Dedifferentiated amniotic fluid mesenchymal stem cell (primary cell): ENCODE measurements around the gene C6orf89.
"Not testable (repeated sequence)": the region's sequence is repeated elsewhere in the genome, so short reads cannot be mapped to it uniquely, and the experiment has no call there.

ENCODE experiments used
- DNase-seq: peaks from one replicate; pipeline ENCODE4 v3.0.0-alpha.2; 2016; ENCODE audit errors: extremely low spot score

Gene C6orf89

GRCh38 chr6:36947570-36948351, 62.0 kb downstream of the C6orf89 start:
- no peak for DNase-seq

GRCh38 chr6:36949076-36949475, 63.3 kb downstream of the C6orf89 start:
- not testable (repeated sequence) for DNase-seq

- no peak for DNase-seq
Observed at GRCh38 chr6:36949636-36950035, 63.9 kb downstream of the C6orf89 start.

DNA sequence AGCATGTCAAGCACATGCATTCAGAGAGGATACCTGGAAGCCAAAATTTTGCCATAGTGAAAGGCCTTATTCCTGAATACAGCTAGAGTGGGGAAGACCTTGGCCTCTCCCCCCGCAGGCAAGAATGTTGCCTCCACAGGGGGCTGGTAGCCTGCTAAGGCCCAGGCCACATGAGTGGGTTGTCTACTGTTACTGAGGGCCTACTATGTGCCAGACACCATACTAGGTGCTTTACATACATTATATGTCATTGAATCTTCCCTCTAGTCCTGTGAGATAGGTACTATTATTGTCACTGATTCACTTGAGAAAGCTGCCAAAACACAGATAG, 68.1 kb downstream of the C6orf89 start:
- DNase-seq, result no peak

GRCh38 chr6:36954262-36954931, 68.6 kb downstream of the C6orf89 start, which contains the start of gene PI16:
Gene PI16 (plus strand): TSS chr6:36954738. CDS start chr6:36954761, 23 bp downstream.
- DNase-seq, result no peak

DNA sequence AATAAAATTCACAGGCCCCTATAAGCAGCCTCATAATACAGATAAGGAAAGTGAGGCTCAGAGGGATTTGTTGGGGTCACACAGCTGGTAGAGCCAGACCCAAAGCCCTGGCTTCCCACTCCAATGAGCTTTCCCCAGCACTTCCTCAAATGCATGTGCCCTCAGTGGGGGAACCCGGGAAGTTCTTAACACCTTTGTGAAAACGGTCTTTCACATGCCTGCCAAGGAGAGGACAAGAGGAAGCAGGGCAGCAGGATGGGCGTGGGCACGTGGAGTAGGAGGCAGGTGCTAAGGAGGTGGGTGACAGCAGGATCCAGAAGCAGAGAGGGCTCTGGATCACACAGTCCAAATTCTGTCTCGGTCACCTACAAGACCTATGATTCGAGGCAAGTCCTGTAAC, 69.4 kb downstream of the C6orf89 start:
- DNase-seq, result no peak

DNA sequence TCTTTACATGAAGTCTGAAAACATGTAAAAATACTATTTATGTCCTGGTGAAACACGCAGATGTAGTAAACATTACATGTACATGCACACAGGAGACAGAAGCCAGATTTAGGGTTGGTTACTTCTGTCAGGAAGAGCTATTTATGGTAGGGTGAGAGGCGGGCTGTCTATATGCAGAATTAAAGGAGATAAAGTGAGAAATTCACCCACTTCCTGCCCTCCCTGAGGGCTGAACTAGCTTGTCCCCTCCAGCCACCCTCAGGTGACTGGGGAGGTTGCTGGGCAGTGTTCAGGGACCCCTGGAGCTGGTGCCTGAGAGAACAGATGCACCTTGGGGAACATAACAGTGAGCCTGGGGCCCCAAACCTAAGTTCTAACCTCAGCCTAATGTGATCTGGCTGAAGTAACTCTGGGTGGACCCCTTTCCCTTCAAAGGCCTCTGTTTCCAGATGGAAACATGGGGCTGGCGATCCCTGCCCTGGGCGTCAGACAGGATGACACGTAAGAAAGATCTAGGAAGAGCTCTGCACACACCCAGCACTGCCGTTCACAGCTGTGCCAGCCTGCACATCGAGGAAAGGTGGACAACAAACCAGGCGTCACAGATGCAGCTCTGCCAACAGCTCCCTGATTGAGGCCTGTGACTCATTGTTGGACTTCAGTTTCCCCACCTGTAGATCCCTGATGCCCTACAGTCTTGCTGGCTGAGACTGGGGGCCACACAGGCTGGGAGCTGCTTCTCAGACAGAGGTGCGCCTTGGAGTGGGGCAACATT, 70.1 kb downstream of the C6orf89 start:
- DNase-seq, result no peak

DNA sequence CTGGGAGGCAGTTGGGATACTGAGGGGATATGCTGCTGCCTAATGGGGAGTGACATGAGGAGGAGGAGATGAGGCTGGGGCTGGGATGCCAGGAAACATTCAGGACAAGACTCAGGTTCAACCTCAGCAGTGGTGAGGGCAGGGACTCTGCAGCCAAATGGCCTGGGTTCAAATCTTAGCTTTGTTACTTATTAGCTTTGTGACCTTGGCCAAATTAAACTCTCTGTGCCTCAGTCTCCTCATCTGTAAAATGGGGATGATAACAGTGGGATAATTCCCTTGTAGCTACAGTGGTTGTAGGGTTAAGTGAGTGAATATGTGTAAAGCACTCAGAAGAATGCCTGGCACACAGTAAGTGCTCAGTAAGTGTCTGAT, 70.7 kb downstream of the C6orf89 start:
- no peak for DNase-seq

DNA sequence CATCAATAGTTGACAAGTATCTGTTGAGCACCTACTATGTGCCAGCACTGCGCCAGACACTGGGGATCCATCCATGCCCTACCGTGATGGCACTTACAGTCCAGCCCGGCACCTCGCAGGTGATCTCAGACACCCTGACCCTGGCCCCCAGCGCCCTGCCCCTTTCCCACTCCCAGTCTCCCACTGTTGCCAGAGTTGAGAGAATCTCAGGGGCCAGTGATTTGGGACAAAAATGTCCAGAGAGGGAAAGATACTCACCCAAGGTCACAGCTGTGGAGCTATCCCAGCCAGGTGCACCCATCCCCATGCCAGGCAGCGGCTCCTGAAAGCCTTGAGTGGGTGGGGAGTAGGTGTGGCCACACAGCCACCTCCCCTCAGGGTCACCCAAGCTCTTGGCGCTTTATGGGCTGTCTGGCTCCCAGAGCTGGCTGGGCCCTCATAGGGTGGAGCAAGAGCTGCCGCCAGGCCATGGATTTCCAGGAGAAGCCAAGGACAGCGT, 72.1 kb downstream of the C6orf89 start:
- no peak for DNase-seq

DNA sequence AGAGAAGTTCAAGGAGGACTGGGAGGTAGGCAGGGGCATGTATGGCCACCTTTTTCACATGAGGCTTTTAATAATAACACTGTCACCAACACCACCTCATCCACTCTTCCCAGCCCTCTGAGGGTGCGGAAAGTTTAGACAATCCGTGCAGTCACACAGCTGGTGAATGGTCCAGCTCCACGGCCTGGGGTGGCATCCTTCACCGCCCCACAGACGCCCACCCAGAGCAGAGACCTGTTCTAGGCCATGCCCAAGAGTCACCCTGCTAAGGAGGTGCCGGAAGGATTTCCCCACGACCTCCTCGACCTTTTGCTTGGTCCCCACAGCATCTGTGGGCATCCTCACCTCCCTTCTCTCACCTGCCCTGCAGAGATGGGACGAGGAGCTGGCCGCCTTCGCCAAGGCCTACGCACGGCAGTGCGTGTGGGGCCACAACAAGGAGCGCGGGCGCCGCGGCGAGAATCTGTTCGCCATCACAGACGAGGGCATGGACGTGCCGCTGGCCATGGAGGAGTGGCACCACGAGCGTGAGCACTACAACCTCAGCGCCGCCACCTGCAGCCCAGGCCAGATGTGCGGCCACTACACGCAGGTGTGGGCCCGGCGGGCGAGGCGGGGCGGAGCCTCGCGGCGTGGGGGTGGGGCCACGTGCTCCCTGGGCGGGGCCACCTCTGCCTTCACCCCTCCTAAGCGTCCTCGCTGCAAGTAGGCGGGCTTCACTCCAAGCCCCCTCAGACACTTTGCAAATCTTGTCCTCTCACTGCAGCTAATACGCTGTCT, 73.2 kb downstream of the C6orf89 start:
- no peak for DNase-seq

DNA sequence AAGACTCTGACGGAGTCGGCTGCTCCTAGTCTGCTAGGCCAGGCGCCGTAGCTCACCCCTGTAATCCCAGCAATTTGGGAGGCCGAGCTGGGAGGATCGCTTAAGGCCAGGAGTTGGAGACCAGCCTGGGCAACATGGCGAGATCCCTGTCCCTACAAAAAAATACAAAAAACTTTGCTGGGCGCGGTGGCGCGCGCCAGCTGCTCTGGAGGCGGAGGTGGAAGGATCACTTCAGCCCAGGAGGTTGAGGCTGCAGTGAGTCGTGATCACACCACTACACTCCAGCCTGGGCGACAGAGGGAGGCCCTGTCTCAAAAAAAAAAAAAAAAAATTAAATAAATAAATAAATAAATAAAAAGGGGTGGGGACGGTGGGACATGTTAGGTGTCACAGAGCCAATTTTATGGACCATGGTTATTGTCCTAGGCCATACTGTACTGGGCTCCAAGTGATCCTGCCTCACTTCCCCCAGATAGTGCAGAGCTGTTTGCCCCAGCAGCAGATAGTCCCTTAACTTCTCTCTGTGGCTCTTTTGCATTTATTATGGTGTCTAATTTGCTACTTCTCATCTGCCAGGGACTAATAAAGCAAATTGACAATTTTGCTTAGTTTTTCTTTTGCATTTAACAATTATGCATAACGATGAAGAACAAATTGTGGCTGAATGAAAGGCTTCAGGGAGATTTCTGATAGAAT, 74.0 kb downstream of the C6orf89 start:
- DNase-seq, result no peak

- no peak for DNase-seq
Observed at GRCh38 chr6:36961441-36962435, 76.0 kb downstream of the C6orf89 start.

DNA sequence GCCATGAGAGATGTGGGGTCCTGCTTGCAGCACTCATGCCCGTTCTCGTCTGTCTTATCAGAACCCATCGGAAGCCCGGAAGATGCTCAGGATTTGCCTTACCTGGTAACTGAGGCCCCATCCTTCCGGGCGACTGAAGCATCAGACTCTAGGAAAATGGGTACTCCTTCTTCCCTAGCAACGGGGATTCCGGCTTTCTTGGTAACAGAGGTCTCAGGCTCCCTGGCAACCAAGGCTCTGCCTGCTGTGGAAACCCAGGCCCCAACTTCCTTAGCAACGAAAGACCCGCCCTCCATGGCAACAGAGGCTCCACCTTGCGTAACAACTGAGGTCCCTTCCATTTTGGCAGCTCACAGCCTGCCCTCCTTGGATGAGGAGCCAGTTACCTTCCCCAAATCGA, 77.1 kb downstream of the C6orf89 start:
- DNase-seq, result no peak

DNA sequence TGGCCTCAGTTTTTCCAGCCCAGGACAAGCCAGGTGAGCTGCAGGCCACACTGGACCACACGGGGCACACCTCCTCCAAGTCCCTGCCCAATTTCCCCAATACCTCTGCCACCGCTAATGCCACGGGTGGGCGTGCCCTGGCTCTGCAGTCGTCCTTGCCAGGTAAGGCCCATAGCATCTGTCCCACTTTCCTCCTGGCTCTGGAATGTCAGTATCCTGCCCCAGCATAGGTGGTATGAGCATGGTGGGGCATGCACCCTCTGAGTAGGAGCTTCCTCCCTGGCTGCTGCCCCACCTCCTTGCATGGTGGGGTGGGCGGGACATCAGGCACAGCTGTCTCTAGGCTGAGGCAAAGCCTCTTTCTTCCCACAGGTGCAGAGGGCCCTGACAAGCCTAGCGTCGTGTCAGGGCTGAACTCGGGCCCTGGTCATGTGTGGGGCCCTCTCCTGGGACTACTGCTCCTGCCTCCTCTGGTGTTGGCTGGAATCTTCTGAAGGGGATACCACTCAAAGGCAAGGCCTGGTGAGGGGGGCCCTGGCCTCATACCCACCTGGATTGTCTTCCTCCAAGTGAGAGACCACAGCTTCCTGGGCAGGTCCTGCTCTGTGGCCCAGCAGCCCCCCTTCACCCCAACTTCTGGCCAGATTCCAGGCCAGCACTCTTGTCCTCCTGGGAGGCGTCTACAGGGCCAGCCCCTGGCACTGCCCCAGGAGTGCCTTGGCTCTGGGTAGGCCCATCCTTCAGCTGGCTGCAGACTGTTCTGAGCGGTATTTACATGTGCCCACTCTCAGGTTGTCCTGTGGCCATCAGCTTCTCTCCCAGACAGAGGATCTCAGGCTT, 77.9 kb downstream of the C6orf89 start:
- no peak for DNase-seq

GRCh38 chr6:36964349-36964748, 78.6 kb downstream of the C6orf89 start:
- no peak for DNase-seq

- DNase-seq, result no peak
Observed at GRCh38 chr6:36964908-36965307, 79.2 kb downstream of the C6orf89 start.

GRCh38 chr6:36967301-36967700, 81.5 kb downstream of the C6orf89 start:
- DNase-seq, result no peak

DNA sequence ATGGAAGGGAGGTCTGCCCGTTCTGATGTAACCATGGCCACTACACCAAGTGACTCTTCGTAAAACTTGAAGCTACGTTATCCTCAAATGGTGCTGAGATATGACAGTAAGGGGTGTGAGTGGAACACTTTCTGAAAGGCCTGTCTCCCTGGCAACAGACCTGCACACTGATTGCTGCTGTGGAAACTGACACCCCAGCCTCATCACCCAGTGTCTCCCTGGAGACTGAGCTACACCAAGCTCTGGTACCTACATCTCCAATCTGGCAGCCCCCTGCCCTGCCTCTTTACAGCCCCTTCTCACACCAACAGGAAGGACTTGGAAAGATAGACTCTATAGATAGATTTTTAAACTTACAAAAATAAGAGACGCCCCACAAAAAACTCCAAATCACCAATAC, 82.0 kb downstream of the C6orf89 start:
- no peak for DNase-seq
